Stimulated activated CD4-positive, alpha-beta T cell treated with anti-CD3 and anti-CD28 coated beads, Interleukin-15, amount 100 ng/mL, for 24 hours (primary cell): ENCODE data around the gene KCNMA1.

ENCODE experiments used
- DNase-seq: peaks from one replicate; pipeline ENCODE4 v3.0.0-alpha.2; 2020

KCNMA1 gene

DNA sequence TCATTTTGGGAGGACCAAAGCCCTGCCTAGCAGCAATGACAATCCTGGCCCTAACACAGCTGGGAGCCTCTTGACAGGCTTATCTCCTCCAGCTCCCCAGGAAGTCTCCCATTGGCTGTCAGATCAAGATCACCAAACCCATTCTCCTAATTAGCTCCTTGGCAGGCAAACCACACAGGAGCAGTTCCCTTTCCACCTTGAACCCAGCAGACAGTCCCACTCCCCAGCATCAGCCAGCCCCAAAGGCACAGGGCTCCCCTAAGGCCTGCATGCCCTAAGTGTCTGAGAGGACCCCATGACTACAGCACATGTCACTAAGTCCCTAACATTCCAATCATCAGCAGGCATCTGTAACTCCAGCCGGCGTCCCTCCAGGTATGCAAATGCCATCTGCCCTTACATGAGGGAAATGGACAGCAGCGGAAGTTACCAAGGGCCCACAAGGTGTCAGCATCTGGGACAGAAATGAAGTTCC, 348.5 kb downstream of the KCNMA1 start:
- DNase-seq: no peak

DNA sequence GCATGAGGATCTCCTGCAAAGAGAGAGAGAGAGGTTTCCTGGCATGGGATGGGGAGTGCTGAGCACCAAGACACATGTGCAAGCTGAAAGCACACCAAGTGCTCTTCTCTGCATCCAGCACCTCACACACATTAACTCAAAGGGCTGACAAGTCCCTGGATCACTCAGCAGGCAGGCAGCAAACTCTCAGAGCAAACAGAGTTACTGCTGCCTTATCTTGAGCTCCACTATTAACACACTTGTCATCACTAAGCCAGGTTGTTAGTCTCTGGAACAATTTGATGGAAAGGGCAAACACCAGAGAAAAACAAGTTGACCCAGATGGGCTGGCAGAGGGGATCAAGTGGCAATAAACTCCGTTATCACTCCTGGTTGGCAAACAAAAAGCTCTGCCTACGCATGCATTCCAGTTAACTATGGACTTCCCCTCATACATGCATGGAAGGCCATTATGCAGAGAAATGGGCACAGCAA, 349.9 kb downstream of the KCNMA1 start:
- no peak for DNase-seq

DNA sequence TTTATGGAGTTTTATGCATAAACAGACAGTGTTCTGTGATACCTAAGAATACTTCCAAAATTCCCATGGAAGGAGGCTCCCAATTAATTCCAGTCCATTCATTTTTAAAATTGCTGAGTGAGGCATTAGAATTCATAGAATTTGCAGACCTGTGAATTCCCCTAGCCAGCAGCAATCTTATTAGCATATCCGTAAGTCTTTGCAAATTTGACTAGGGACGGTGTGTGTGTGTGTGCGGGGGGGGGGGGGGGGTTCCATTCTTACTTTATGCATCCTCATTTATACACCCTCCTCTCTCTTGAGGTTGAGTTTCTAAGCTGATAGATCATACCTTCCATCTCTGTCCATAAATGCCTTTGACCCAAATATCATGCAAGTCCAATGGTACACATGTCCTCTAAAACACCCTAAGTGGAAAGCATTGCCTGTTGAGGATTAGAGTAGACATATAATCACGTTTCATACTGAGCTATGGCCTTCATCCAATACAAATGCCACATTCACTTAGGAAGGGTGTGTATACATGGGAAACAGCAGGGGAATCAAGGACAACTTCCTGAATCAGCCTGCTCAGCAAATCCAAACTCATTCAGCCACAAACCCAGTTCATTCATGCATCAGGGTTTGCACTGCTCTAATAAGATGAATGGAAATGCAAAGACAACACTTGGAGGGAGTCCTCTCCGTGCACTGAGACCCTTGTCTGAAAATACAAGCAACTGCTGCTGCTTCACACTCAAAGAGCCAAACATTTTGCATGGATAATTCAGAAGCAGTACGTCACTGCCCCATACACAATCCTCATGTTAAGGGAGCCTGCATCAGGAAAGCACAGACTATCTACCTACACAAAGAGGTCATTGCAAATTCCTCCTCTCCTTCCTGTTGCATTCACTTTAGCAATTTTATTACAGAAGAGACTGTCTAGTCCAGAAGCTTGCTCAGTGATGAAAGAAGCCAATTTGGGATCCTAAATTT, 350.8 kb downstream of the KCNMA1 start:
- DNase-seq: no peak

DNA sequence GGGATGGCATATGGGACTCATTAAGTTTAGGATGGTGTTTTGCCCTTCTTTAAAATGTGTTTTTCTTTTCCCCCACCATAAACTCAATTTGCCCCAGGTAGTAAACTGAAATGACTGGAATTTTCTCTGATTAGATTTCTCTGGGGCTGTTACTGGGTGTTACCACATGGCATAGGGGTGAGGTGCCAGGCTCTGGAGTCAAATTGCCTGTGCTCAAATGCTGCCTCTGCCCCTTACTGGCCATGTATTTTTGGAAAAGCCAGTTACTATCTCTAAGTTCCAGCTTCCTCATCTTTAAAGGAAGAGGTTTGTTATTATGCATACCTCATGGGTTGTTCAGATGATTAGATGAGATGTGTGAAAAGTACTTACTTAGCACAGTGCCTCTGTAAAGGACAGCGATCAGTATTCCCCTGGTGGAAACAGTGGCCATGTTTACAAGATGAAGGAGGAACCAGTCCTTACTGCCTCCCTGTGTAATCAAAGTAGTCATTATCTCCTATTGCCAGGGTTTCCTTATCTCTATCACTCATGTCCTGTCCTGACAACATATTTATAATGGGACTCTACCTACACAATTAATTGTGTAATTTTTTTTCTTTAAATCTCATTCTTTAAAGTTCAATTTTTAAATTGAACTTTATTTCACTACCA, 352.0 kb downstream of the KCNMA1 start:
- no peak for DNase-seq

DNA sequence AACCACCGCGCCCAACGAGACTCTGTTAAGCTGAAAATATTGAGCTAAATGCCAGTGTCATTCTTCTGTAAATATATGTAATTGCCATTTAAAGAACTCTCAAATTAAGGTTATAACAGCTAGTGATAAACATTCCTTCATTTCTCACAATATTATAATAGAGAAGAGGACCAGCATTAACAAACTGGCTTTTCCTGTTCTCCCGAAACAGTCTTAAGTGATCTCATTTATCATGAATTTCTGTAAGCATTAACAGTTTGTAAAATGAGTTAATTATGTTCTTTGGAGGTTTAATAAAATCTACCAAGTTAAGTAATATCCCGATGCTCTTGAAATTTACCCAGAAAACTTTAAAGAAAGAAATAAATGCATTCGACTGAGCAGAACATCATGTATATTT, 352.8 kb downstream of the KCNMA1 start:
- no peak for DNase-seq

DNA sequence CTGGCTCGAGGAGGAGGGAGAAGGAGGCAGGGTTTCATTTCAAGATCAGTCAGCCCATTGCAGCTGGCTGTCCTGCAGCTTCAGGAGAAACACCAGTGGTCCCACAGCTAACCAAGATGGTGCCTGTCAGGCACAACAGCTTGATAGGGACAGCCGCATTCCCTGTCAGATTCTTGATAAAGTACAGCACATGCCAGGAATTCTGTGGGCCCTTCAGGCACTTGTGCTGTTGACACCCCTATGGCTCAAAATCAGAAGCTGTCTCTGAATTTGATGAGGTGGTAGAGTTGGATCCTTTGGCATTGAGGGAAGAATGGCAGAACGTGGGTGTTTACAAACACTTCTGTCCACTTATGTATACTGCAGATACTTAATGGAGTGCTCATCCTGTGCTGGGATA, 354.3 kb downstream of the KCNMA1 start:
- DNase-seq: no peak

DNA sequence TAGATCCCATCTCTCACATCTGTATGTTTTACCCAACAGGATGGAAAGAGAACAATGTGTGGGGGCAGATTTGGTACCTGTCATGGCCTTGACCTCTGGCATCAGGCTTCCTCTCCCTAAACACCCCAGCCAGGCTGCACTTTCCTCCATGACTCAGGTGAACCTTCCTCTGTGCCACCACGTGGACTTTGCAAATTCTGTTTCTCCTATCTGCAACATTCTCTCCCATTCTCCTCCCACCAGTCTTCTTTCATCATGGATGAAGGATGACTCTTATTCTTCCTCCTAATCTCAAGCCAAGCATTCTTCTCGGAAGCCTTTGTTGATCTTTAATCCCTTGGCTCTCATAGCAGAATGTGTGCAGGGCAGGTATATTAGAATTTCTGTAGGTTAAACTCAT, 355.4 kb downstream of the KCNMA1 start:
- DNase-seq: no peak

DNA sequence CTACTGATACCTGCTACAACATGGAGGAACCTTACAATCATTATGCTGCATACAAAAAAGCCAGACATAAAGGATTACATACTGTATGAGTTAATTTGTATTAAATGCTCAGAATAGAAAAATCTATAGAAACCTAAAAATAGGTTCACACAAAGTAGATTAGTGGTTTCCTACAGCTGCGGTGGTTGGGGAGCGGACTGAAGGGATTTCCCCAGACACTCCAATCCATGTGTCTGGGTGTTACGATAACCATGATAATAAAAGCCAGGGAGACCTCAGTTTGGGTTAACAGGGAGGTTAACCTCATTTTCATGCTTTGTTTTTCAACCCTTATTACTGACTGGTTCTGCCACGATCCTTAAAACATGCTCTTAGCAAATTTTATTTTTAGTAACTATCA, 355.9 kb downstream of the KCNMA1 start:
- no peak for DNase-seq

DNA sequence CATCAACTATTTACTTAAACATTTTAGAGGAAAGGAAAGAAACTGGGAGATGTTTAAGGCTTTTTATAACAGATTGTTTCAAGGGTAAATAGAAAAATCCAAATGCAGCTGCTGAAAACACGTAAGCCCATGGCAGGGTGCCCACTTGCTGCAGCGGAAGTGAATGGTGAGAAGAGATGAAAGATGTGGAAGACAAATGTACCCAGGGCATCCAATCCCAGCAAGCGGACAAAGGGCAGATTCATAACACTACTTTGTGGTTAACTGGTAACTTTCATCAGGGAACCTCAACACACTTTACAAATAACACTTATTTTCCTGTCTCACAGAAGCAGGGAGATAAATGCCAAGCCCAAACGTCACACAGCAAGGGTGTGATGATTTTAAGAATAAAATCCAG, 358.4 kb downstream of the KCNMA1 start:
- no peak for DNase-seq

DNA sequence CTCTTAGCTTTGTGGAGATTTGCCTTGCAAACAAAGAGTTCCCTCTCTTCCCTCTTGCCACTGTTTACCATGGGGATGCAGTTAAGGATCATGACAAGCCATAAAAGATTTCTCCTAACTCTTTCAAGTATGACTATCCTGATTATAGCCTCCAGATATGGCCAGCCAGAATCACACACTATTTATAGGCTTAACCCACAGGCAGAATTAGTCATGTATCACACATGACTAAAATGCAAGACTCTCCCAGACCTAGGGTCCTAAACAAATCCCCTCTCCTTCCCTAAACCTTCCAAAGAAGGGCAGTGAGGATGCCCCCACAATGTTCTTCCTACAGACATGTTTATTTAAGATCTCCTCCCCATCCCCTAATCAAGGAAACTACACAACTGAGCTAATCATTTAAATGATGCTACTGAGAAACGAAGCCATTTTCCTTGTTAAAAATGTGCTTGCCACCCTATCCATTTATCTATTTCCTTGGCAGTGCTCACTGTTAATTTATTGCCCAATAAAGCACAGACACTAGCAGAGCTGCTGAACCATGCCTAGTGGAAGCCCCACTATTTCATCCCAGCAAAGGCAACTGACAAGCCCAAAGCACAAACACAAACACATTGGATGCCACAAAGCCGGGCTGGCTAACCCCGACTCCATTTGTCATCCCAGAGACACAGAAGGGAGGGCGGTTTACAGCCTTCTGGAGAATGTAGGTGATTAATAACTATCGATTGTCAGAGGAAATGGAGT, 363.4 kb downstream of the KCNMA1 start:
- no peak for DNase-seq

DNA sequence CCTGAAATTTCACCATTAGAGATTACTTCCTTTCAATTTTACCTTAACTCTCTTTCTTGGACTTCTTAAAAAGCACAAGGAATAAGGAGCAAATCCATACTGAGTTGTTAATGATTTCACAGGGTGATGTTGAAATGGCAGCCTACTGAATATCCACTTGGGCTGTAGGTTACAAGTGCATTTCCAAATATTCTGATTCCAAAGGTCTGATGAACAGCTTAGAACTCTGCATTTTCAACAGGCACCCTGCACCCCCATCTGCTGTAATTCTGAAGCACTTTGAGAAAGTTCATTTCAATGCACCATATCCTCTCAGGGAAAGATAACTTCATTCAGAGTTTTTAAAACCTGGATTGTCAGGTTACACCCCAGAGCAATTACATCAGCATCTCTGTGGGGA, 368.4 kb downstream of the KCNMA1 start:
- DNase-seq: no peak

DNA sequence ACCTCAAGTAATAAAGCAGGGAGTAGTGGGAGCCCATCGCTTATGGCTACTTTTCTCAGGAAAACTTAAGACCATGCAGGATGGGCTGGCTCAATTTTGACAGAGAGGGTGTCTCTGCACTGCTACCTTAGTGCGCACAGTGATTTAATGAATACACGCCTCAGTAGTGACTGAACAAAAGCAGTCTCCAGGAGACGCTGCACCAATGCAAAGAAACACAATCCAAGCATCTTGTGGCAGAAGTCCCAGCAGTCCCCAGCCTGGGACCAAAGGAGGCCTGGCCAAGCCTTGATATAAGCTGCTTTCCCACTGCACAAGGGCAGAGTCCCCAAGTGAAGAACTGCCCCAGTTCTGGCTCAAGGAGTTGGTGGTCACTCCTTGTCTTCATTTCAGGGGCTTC, 368.9 kb downstream of the KCNMA1 start:
- no peak for DNase-seq

DNA sequence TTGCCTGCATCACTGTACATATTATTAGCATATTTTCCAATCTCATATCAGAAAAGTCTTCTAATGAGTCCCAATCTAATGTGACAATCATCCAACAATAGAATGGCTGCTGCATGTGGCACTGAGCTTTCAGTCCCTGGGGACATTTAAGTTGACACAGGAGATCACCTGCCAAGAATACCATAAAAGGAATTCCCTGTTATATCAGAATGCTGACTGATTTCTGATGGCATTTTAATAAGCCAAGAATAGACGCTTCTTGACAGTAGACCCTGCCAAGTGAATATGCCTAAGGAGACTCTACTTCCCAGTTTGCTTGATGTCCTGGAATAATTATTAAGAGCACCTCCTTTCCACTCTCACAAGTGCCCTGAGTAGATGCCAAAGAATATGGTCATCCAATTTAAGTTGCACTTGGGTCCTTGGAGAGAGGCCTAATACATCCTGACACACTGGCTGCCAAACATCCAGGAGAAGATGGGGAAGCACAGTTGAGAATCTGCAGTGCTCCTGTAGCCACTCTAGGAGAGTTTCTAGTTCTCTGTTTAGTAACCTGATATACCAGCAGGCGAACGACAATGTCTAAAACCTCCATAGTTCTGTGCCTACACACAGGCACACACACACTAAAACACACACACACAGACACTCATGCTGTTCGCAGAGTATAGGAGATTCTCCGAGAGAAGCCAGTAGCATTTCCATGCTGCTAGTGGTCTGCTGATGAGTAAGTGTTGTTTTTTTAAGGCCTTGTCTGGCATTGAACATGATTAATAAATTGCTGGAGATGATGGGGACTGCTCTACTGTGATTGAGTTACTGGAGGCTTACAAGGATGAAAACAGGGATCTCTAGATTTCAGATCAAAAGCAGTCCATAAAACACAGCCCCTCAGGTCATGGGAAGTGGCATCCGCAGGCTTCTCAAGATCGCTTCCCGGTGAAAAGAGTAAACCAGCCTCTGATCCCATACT, 369.6 kb downstream of the KCNMA1 start:
- DNase-seq: no peak

DNA sequence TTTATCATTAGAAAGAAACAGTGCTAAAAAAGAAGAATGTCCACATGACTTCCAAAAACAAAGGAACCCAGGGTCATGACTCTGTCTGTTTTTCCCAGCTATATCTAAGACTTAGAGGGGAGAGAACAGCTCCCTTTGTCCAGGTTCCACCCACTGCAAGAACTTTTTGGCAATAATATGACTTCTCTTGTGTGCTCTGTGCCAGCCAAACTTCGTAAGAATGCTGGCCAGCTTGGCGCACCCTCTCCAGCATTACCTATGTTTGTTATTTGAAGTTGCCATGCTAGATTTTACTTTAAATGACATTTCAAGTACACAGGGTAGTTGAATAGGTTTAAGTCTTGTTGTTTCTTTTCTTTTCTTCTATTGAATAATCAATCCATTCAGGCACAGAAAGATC, 371.4 kb downstream of the KCNMA1 start:
- no peak for DNase-seq

DNA sequence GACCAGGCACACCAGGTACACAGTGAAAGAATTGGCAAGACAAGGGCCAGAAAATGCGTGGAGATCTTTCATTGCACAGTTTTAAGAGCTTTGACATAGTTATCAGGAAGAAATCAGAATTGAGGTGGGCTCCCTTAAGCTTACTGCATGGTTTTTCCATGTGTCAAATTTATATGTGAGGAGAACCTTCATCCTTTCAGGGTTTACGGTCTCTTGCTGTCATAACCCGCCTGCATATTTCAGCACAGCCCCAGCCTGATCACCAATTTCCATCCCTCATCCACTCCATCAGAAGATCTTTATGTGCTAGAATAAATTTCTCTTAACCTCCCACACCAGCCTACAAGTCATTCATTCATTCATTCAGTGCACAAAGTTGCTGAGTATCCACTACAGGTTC, 373.1 kb downstream of the KCNMA1 start:
- DNase-seq: no peak

DNA sequence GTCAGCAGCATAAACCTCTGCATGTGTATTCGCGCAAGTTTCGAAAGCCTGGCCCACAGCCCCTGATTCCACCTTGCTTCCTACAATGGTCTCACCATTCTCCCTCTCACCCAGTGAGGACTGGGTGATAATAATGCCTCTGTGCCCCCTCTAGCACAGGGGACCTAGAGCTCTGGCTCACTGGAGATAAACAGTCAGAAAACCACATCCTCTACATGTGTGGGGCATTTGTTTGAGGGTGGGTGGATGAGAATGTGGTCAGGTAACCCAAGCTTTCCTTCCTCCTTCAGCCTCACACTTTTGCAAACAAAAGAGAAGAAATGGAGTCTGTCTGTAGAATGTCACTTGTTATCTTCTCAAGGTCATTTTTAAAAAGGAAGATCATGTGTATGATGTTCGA, 373.5 kb downstream of the KCNMA1 start:
- DNase-seq: no peak

DNA sequence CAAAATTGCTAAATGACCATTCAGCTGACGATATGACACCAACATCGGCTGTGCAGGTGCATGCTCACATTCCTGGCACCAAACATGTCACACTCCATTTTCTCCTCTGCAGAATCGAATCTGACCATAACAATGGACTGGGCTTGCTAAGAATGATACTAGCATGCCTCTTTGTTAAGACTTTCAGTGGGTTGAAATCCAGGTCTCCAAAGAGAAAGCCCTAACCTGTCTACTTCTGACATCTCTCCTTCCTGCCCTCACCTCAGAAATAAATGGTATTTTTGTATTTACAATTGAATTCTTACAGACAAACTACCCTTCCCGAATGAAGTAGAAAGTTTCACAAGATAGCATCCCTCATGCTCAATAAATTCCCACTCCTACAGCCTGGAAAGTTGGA, 373.9 kb downstream of the KCNMA1 start:
- DNase-seq: no peak

DNA sequence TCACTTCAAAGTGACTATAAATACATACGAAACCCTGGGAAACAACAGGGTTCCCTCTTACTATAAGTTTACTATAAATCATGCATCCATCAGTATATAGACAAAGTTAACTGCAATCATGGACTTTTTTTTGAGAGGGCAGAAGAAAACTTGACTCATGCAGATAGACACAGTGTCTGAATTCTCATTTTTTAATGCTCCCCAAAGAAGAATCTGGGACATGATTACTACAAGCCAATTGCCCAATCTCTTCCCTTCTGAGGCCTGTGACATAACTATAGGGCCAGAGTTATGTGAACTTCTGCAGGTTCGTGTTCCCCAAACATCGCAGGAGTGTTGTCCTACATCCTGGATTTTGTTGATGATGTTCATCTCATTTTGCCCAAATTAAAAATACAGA, 376.5 kb downstream of the KCNMA1 start:
- no peak for DNase-seq

DNA sequence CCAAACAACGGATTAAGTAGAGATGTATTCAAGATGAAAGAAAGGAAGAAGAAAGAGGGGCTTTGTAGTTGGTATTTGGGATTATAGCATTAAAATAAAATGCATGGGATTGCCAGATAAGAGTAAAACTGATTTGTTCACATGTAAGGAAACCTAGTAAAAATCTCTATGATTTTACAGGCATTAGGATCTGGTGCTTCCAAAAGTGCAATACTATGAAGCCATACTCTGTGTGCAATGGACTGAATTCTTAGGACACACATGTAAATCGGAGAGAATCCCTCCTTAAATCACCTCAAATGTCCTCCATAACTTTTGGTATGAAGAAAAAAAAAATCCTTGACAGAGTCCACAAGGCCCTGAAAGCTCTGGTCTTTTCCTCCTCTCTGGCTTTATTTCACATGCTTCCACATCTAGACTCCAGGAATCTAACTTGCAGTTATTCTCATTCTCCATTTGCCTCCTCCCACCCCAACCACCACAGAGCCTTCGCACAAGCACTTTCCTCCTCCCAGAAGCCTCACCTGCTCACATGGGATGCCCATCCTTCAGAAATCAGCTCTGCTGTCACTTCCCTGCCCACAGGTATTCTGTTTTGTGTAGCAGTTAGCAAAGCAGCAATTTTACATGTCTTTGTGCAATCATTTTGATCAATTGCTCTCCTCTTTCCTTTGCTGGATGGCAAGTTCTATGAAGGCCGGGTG, 378.3 kb downstream of the KCNMA1 start:
- DNase-seq: no peak

DNA sequence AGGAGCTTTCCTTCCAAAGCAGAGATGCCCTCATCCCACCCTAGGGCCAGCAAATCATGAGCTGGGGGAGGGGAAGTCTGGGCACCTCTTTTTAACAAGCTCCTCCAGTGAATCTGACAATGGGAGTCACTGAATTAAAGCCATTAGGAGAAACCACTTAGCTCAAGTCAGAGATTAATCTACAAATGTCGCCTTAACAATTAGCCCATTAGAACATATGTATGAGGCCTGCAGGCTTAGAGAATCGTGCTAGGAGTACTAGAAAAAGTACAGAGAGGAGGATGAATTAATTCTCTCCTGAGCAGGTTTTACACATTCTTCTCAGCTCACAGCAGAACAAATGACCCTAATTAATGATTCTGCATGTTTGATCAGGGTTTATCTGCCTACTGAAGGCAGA, 381.3 kb downstream of the KCNMA1 start:
- DNase-seq: no peak

DNA sequence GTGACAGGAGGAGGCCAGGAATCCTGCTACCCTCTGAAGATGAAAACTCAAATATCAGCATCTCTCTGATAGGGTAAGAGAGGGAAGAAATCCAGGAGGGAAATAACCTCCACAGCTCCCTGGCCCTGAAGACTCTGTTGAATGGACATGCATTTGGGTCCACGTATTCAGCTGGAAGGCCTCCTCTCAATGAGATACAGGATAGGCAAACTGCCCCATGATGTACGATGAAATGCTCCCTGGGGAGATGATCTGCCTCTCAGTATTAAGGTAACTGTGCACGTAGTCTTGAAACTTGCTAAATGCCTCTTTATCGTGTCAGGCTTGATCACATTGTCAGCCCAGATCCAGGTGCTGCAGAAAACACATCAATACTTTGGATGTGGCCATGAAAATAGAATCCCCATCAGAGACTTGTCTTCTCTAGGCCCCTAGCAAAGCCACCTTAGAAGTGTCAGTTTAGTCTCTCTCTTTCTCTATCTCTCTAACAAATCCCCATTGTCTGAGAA, 384.0 kb downstream of the KCNMA1 start:
- no peak for DNase-seq
